ENCODE measurements around the gene DNMT3B. TPM values are rescaled to one million over a fixed set of nuclear protein-coding genes. Genes with fewer than 3 reads are reported as not detected.
"Not testable (repeated sequence)": the region's sequence is repeated elsewhere in the genome, so short reads cannot be mapped to it uniquely, and the experiment has no call there.

The DNMT3B gene
- total and polyA plus RNA-seq, 3 donors from 2014 or later, result 8.1 to 22.0 (median 20.6) TPM

DNA sequence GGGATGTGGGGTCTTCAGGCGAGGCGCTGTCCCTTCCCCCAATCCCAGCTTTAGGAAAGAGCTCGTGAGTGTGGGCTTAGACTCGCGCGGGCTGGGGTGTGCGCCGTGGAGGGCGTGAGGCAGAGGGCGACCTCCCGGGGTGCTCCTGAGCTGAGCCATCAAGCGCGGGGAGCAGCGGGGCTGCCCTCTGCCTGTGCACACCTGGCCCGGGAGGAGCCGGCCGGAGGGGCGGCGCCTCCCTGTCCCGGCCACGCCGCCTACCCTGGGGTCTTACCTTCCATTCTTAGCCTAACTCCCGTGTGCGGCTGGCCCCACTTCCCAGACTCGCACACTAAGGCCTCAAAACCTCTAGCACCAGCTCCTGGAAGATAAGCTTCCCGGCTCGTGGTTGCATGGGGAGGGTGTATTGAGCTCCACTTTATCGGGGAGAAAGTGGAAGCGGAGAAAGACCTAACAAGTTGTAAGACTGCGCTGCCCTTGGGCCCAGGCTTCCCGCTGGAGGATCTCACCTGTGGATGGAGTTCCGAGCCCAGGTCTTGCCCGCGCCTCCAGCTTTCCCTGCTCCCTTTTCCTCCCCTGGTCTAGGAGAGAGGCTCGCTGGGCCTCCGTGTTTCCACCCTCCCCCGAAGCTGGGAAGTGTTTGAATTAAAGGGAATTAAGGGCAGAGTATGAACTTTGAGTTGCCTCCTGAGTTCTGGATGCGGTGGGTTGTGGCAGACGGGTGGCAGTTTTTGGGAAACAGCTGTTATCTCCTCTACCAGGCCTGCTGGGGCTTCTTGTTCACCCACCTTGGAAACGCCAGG, 1.2 kb downstream of the DNMT3B start:
- H3K27me3 ChIP-seq, result no peaks in the 10 kb centered on the region
- peak; percentile 36 for DNase-seq
- intact Hi-C loops (cut with DNase I; ENCODE audit: low total_unique reads), result no loop called here
- peak overlapping the region; percentile 81 to 86 for H3K4me3 ChIP-seq
- no peaks in the 10 kb centered on the region for H3K36me3 ChIP-seq (ENCODE audit: low read depth, missing control alignments)
- no peak for TF ChIP-seq POLR2A (IDR thresholded peaks at IDR 0.05)
- TF ChIP-seq, protein P1, sequence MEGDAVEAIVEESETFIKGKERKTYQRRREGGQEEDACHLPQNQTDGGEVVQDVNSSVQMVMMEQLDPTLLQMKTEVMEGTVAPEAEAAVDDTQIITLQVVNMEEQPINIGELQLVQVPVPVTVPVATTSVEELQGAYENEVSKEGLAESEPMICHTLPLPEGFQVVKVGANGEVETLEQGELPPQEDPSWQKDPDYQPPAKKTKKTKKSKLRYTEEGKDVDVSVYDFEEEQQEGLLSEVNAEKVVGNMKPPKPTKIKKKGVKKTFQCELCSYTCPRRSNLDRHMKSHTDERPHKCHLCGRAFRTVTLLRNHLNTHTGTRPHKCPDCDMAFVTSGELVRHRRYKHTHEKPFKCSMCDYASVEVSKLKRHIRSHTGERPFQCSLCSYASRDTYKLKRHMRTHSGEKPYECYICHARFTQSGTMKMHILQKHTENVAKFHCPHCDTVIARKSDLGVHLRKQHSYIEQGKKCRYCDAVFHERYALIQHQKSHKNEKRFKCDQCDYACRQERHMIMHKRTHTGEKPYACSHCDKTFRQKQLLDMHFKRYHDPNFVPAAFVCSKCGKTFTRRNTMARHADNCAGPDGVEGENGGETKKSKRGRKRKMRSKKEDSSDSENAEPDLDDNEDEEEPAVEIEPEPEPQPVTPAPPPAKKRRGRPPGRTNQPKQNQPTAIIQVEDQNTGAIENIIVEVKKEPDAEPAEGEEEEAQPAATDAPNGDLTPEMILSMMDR (IDR thresholded peaks at IDR 0.05), result no peak
- H3K9me3 ChIP-seq, result no peaks in the 10 kb centered on the region
- 14 to 16% methylated on average over 13 to 40 of the region's 40 CpGs for WGBS, 2 donors
- H3K4me1 ChIP-seq, result peaks cover 27% of the 10 kb centered on the region
- H3K27ac ChIP-seq, result peak overlapping the region in 1 of 2 donors; percentile 24

DNA sequence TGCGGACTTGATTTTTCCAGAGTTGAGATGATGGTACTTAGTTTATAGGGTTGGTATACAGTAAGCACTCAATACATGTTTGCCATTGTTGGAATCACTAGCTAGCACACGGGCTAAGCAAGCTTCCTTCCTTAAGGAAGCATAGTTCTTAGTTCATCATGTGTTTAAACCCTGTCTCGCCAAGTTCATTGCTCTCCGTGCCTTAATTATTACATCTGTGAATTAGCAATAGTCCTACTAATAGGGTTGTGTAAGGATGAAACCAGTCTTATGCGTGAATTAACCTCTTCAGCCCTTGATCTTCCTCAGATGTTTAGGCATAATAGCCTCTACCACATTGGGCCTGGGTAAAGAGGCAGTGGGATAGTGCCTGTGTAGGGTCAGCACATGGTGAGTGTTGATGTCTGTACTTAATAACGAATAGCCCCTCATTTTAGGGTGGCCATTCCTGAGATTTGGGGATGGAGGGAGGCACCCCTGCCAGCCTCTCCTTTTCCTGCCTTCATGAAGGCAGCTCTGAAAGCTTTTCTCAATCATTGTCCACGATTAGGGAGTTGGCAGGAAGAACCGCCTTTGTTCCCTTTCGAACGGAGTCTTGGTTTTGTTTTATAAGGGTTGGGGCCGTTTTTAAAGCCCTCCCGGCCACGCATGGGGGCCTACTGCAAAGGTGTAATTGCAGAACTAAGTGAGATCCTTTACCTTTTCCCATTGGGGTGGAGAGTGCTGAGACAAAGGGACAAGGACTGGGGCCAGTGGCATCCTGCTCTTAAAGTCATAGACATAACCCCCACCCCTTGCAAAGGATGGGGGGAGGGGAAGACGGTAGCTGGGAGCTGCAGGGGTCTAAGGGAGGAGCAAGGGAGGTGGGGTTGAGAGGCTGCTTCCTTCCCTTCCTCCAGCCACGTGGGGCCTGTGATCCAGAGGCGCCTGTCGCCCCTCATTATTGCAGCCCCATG, 2.1 kb downstream of the DNMT3B start:
- 46 to 52% methylated on average over 17 of the region's 17 CpGs for WGBS, 2 donors
- H3K4me1 ChIP-seq, result peaks cover 31% of the 10 kb centered on the region
- H3K27me3 ChIP-seq, result no peaks in the 10 kb centered on the region
- DNase-seq, result no peak
- H3K4me3 ChIP-seq, result no peak overlapping the region
- TF ChIP-seq POLR2A (IDR thresholded peaks at IDR 0.05), result no peak
- TF ChIP-seq, protein P1 (IDR thresholded peaks at IDR 0.05), result no peak
- H3K27ac ChIP-seq, result peak overlapping the region; percentile 2 to 13
- intact Hi-C loops (cut with DNase I; ENCODE audit: low total_unique reads), result no loop called here
- H3K9me3 ChIP-seq, result no peaks in the 10 kb centered on the region
- no peaks in the 10 kb centered on the region for H3K36me3 ChIP-seq (ENCODE audit: low read depth, missing control alignments)

DNA sequence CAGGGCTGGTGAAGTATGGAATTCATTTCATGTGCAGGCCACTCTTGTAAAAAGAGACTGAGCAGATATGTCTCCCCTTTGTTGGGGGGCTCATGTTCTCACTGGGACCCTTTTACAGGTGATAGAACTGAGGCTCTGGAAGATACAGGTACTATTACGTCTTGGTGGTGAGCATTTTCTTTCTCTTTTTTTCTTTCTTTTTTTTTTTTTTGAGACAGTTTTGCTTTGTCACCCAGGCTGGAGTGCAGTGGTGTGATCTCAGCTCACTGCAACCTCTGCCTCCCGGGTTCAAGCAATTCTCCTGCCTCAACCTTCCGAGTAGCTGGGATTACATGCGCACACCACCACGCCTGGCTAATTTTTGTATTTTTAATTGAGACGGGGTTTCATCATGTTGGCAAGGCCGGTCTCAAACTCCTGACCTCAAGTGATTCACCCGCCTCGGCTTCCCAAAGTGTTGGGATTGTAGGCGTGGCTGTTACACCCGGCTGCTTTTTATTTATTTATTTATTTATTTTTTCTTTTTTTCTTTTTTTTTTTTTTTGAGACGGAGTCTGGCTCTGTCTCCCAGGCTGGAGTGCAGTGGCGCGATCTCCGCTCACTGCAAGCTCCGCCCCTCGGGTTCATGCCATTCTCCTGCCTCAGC, 3.2 kb downstream of the DNMT3B start:
- H3K4me1 ChIP-seq, result peaks cover 31% of the 10 kb centered on the region
- H3K9me3 ChIP-seq; H3K36me3 ChIP-seq (ENCODE audit: low read depth, missing control alignments); H3K27me3 ChIP-seq; H3K4me3 ChIP-seq; intact Hi-C loops (cut with DNase I; ENCODE audit: low total_unique reads); DNase-seq: not testable (repeated sequence)
- H3K27ac ChIP-seq, result peak overlapping the region in 1 of 2 donors; percentile 2
- 90 to 95% methylated on average over 17 of the region's 17 CpGs for WGBS, 2 donors

DNA sequence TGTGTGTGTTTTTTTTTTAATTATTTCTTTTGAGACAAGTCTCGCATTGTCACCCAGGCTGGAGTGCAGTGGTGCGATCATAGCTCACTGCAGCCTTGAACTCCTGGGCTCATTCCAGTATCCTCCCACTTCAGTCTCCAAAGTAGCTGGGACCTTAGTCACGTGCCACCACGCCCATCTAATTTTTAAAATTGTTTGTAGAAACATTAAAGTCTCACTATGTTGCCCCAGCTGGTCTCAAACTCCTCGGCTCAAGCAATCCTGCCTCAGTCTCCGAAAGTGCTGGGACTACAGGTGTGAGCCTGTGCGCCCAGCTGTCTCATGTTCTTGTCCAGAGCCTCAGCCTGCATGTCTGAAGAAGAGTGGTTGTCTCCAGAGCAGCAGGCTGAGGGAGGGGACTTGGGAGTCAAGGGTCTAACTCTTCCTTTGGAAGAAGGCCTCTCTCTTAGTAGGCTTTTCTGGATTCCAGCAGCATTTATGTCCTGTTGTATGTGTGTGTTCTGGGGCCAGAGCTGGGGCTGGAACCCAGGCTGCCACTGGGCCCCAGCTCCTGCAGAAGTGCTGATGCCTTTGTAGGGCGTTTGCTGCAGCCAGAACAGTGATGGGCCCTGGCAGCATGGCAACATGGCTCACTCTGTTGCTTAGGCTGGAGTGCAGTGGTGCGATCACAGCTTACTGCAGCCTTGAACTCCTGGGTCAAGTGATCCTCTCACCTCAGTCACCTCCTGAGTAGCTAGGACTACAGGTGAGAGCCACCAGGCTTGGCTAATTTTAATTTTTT, 5.4 kb downstream of the DNMT3B start:
- Histone ChIP-seq H3K9me3 (no peaks in the 10 kb centered on the region), H3K4me3 (no peak overlapping the region), H3K36me3 (ENCODE audit: low read depth, missing control alignments) (no peaks in the 10 kb centered on the region), H3K27ac (peak overlapping the region in 1 of 2 donors; percentile 28), H3K27me3 (no peaks in the 10 kb centered on the region), H3K4me1 (peaks cover 31% of the 10 kb centered on the region)
- DNase-seq, result peak; percentile 91
- intact Hi-C loops (cut with DNase I; ENCODE audit: low total_unique reads), result no loop called here
- 70 to 72% methylated on average over 8 to 9 of the region's 9 CpGs for WGBS, 2 donors
- TF ChIP-seq POLR2A (IDR thresholded peaks at IDR 0.05), result no peak
- TF ChIP-seq, protein P1 (IDR thresholded peaks at IDR 0.05), result no peak
